BLaER1 (cell line): ENCODE data around the gene MRPS6.

ENCODE experiments used
- H3K27ac ChIP-seq: shearing (Covaris generic); formaldehyde crosslinking; 2 replicates; pipeline ENCODE4 v1.8.1; 2022
- H3K27me3 ChIP-seq: shearing (Covaris generic); formaldehyde crosslinking; 2 replicates; pipeline ENCODE4 v1.8.1; 2022
- H3K36me3 ChIP-seq: shearing (Covaris generic); formaldehyde crosslinking; 2 replicates; pipeline ENCODE4 v1.8.1; 2022
- H3K4me1 ChIP-seq: shearing (Covaris generic); formaldehyde crosslinking; 2 replicates; pipeline ENCODE4 v1.8.1; 2022
- H3K4me2 ChIP-seq: shearing (Covaris generic); formaldehyde crosslinking; 2 replicates; pipeline ENCODE4 v1.8.1; 2022
- H3K4me3 ChIP-seq: shearing (Covaris generic); formaldehyde crosslinking; 2 replicates; pipeline ENCODE4 v1.8.1; 2022
- H3K9ac ChIP-seq: shearing (Covaris generic); formaldehyde crosslinking; 2 replicates; pipeline ENCODE4 v1.8.1; 2022
- H3K9me3 ChIP-seq: shearing (Covaris generic); formaldehyde crosslinking; 2 replicates; pipeline ENCODE4 v1.8.1; 2022
- H4K20me1 ChIP-seq: shearing (Covaris generic); formaldehyde crosslinking; 2 replicates; pipeline ENCODE4 v1.8.1; 2022
- Cebpa-rat ChIP-seq: shearing (Covaris generic); IDR thresholded peaks from 2 replicates; pipeline ENCODE4 v1.8.1; 2022

Gene MRPS6

DNA sequence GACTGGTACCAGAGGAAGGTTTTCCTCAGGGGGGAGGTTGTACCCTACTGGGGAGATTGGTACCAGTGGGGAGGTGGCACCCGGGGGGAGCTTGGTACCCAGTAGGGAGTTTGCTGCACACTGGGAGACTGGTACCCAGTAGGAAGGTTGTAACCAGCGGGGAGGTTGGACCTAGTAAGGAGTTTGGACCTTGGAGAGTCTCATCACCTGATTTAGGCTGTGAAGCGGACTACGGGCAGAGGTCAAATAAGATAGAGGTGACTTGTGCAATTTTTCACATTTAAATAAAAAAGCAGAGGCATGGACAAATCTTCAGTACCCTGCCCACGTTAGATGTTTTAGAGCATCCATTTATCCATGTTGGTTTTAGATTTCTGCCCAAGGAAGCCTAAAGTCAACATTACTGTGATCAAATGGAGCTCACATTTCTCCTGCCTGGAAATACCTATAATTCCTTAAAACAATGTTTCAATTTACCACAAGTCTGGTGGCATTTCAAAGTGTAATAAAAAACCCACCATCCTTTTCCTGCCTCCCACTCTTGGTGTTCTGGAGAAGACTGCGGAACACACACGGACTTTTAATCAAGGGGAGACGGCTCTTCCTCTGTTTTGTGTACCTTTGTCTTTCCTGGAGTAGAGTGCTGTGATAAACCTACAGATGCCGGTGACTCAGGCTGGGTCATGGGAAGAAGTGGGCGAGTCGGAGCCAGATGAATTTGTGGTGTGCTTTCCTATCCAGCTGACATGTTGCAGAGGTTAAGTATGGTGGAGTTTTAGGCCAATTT lies 36.2 kb upstream of the MRPS6 start:
- no peak for TF ChIP-seq Cebpa-rat
- Histone ChIP-seq H3K27ac (no peak overlapping the region), H3K36me3 (no peaks in the 10 kb centered on the region), H3K9me3 (no peaks in the 10 kb centered on the region), H3K4me3 (no peak overlapping the region), H3K4me1 (no peaks in the 10 kb centered on the region), H3K9ac (no peak overlapping the region), H3K4me2 (no peak overlapping the region), H4K20me1 (no peaks in the 10 kb centered on the region), H3K27me3 (no peaks in the 10 kb centered on the region)

DNA sequence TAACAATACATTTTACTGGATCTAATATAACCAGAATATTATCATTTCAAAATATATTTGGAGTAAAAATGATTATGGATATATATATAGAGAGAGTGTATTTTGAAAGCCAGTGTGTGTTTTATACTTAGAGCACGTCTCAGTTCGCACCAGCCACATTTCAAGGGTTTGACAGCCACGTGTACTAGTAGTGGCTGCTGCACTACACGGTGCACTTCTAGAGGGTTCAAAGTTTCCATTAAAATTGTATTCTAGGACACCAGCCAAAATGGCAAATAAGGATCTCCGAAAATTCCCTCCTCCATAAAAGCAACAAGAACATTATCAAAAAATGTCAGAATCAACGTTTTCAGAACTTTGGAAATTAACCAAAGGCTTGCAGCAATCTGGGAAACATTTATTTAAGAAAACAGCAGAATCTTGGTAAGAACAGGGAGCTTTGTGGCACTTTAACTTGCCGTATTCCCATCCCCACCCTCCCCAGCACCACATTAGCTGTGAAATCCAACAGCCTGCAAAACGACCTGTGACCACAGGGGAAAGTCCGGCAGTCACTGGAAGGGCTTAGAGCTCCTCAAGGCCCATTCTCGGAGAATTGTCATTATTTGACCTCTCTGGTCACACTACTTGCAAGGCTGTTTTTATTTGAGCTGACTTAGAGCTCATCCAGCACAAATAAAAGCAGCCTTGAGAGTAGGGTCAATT lies 33.5 kb upstream of the MRPS6 start:
- Histone ChIP-seq H3K4me1 (no peaks in the 10 kb centered on the region), H4K20me1 (no peaks in the 10 kb centered on the region), H3K9ac (no peak overlapping the region), H3K36me3 (no peaks in the 10 kb centered on the region), H3K4me3 (no peak overlapping the region), H3K4me2 (no peak overlapping the region), H3K27ac (no peak overlapping the region), H3K27me3 (no peaks in the 10 kb centered on the region), H3K9me3 (no peaks in the 10 kb centered on the region)
- no peak for TF ChIP-seq Cebpa-rat

DNA sequence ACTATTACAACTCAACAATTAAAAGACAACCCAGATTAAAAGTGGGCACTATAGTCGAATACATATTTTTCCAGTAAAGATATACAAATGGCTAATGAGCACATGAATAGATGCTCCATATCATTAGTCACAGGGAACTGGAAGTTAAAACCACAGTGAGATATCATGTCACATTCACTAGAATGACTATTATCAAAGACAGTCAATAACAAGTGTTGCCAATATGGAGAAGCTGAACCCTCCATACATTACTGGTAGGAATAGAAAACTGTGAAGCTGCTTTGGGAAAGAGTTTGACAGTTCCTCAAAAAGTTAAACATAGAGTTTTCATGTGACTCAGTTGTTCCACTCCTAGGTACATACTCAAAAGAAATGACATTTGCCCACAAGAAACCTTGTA lies 30.6 kb upstream of the MRPS6 start:
- no peaks in the 10 kb centered on the region for H3K27me3 ChIP-seq
- TF ChIP-seq Cebpa-rat, result no peak
- no peaks in the 10 kb centered on the region for H3K9me3 ChIP-seq
- H3K4me1 ChIP-seq, result no peaks in the 10 kb centered on the region
- H3K4me3 ChIP-seq, result no peak overlapping the region
- H3K4me2 ChIP-seq, result no peak overlapping the region
- H3K27ac ChIP-seq, result no peak overlapping the region
- H3K9ac ChIP-seq, result no peak overlapping the region
- H3K36me3 ChIP-seq, result no peaks in the 10 kb centered on the region
- H4K20me1 ChIP-seq, result no peaks in the 10 kb centered on the region

DNA sequence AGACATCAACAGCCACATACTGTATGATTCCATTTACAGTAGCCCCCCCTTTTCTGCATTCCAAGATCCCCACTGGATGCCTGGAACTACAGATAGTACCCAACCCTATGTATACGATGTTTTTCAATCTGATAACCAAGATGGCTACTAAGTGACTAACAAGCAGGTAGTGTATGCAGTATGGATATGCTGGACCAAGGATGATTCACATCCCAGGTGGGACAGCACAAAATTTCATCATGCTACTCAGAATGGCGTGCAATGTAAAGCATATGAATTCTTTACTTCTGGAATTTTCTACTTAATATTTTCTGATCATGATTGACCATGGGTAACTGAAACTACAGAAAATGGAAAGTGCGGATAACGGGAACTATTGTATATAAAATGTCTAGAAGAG lies 30.0 kb upstream of the MRPS6 start:
- no peak overlapping the region for H3K27ac ChIP-seq
- no peaks in the 10 kb centered on the region for H3K9me3 ChIP-seq
- H3K36me3 ChIP-seq, result no peaks in the 10 kb centered on the region
- no peak overlapping the region for H3K9ac ChIP-seq
- H3K27me3 ChIP-seq, result no peaks in the 10 kb centered on the region
- TF ChIP-seq Cebpa-rat, result no peak
- no peaks in the 10 kb centered on the region for H4K20me1 ChIP-seq
- H3K4me1 ChIP-seq, result no peaks in the 10 kb centered on the region
- no peak overlapping the region for H3K4me2 ChIP-seq
- H3K4me3 ChIP-seq, result no peak overlapping the region

DNA sequence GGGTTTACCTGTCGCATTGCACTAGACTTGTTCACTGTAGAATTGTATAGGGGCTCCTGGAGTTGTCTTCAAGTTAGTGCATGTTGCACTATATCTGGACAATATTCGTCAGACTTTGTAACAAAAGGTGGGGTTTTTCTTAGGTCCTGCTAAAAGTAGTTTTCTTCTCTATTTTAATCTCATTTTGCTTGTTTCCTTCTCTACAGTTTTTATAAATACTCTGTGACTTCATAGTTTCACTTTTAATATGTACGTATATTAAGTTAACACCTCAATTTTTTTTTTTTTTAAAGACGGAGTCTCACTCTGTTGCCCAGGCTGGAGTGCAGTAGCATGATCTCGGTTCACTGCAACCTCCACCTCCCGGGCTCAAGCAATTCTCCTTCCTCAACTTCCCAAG lies 26.5 kb upstream of the MRPS6 start:
- H3K9ac ChIP-seq, result no peak overlapping the region
- no peaks in the 10 kb centered on the region for H3K36me3 ChIP-seq
- no peaks in the 10 kb centered on the region for H3K27me3 ChIP-seq
- H3K4me2 ChIP-seq, result no peak overlapping the region
- H3K27ac ChIP-seq, result no peak overlapping the region
- H3K9me3 ChIP-seq, result no peaks in the 10 kb centered on the region
- H4K20me1 ChIP-seq, result no peaks in the 10 kb centered on the region
- no peak for TF ChIP-seq Cebpa-rat
- H3K4me3 ChIP-seq, result no peak overlapping the region
- H3K4me1 ChIP-seq, result no peaks in the 10 kb centered on the region

DNA sequence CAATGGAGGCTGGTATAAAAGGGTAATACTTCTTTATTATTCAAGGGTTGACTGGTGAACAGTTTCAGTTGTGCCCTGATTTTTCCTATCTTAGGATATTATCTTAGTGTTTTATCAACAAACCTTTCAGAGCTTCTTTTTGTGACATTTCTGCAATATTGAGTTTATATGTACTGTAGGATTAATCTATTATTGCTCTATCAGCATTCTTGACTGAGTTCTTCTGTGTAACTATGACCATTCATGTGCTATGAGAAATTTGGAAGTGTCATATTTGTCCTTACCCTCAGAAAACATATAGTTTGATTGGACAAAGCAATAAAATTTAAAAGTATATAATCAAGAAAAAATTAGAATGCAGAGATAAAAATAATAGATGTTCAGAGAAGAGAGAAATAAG lies 25.5 kb upstream of the MRPS6 start:
- Histone ChIP-seq H3K4me3 (no peak overlapping the region), H3K27me3 (no peaks in the 10 kb centered on the region), H3K4me1 (no peaks in the 10 kb centered on the region), H4K20me1 (no peaks in the 10 kb centered on the region), H3K9ac (no peak overlapping the region), H3K36me3 (no peaks in the 10 kb centered on the region), H3K4me2 (no peak overlapping the region), H3K9me3 (no peaks in the 10 kb centered on the region), H3K27ac (no peak overlapping the region)
- no peak for TF ChIP-seq Cebpa-rat

DNA sequence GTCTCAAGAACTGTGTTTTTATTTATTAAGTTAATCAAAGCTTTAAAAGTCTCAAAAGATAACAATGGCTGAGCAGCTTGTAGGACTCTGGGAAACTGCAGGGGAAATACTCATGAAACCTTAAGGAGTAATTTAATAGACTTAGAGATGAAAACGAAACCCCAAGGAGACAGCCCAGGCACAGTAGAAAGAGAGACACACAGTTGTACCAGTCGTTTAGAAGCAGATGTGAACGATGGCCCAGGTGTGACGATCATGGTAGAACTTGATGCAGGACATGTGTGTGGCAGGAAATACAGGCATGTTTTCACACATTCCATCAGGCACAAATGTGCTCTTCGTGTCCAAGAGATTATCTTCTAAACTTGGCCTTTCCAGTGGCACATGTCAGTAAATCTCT lies 21.2 kb upstream of the MRPS6 start:
- H4K20me1 ChIP-seq, result no peaks in the 10 kb centered on the region
- no peak overlapping the region for H3K4me3 ChIP-seq
- no peaks in the 10 kb centered on the region for H3K27me3 ChIP-seq
- H3K4me1 ChIP-seq, result no peaks in the 10 kb centered on the region
- TF ChIP-seq Cebpa-rat, result no peak
- H3K9ac ChIP-seq, result no peak overlapping the region
- H3K9me3 ChIP-seq, result no peaks in the 10 kb centered on the region
- H3K27ac ChIP-seq, result no peak overlapping the region
- H3K4me2 ChIP-seq, result no peak overlapping the region
- H3K36me3 ChIP-seq, result no peaks in the 10 kb centered on the region

DNA sequence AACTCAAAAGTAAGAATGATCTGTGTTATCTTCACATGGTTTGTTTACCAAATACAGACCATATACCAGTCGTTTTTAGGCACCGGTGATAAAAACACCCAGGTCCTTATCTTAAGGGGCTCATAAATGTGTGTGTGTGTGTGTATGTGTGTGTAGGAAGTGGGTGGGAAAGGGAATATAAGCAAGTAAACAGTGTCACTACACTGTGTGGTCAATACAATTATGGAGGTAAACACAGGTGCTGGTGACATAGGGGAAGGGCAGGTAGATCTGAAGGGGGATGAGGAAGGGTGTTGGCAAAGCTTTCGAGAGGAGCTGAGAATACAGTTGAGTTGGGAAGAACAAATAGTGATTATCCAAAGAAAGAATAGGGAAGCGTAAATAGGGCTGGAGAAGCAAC lies 19.1 kb upstream of the MRPS6 start:
- no peaks in the 10 kb centered on the region for H4K20me1 ChIP-seq
- no peaks in the 10 kb centered on the region for H3K9me3 ChIP-seq
- no peak overlapping the region for H3K4me2 ChIP-seq
- H3K4me3 ChIP-seq, result no peak overlapping the region
- H3K27ac ChIP-seq, result no peak overlapping the region
- no peak overlapping the region for H3K9ac ChIP-seq
- H3K36me3 ChIP-seq, result no peaks in the 10 kb centered on the region
- H3K4me1 ChIP-seq, result no peaks in the 10 kb centered on the region
- no peaks in the 10 kb centered on the region for H3K27me3 ChIP-seq
- TF ChIP-seq Cebpa-rat, result no peak

DNA sequence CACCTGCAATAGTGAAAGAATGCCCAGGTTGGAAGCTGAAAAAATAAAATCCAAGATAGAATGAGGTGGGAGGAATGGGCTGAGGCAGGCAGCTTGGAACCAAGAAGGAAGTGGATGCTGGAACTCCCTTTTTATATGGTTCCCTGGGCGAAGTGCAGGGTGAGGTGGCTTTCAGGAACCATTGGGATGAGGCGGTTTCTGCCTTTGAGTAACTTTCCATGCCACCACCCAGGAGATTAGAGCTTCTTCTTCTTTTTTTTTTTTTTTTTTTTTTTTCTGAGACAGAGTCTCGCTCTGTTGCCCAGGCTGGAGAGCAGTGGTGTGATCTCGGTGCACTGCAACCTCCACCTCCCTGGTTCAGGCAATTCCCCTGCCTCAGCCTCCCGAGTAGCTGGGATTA lies 17.8 kb upstream of the MRPS6 start:
- Histone ChIP-seq H3K4me2 (no peak overlapping the region), H3K9ac (no peak overlapping the region), H3K4me3 (no peak overlapping the region), H3K9me3 (no peaks in the 10 kb centered on the region), H3K4me1 (no peaks in the 10 kb centered on the region), H3K27ac (no peak overlapping the region), H3K27me3 (no peaks in the 10 kb centered on the region), H3K36me3 (no peaks in the 10 kb centered on the region), H4K20me1 (no peaks in the 10 kb centered on the region)
- TF ChIP-seq Cebpa-rat, result no peak

DNA sequence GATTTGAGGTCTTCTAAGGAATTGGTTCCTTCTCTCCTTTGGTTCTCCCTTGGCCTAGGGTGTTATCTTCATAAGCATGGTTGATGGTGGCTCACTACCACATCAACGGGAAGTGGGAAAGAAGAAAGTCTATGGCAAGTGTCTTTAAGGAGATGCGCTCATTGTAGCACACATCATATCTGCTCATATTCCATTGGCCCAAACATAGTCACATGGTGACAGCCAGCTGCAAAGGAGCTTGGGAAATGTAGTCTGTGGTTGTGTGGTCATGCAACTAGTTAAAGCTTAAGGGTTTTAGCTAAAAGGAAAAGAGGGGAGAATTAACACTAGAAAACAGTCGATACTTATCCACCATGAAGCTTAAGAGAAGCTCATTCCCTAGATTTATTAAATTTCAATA lies 11.4 kb upstream of the MRPS6 start:
- Histone ChIP-seq H3K9ac (no peak overlapping the region), H3K27ac (no peak overlapping the region), H3K4me1 (no peaks in the 10 kb centered on the region), H3K9me3 (0 out of 2 replicates have a peak, but pooled peaks cover 1% of the 10 kb centered on the region), H3K36me3 (no peaks in the 10 kb centered on the region), H3K4me3 (no peak overlapping the region), H3K4me2 (no peak overlapping the region), H4K20me1 (no peaks in the 10 kb centered on the region), H3K27me3 (no peaks in the 10 kb centered on the region)
- no peak for TF ChIP-seq Cebpa-rat
